NCI-H748 treated with DMSO at 0.1 percent for 48 hours (cell line): ENCODE results near the gene WDR1.

Experiments used
- DNase-seq: peaks from one replicate; lab custom pipeline; 2025; lab: John Stamatoyannopoulos, UW

Gene WDR1

GRCh38 chr4:10114147-10114546, 2.5 kb downstream of the WDR1 start:
- no peak for DNase-seq

GRCh38 chr4:10113362-10114047, 3.1 kb downstream of the WDR1 start:
- DNase-seq: no peak

GRCh38 chr4:10112658-10113284, 3.8 kb downstream of the WDR1 start:
- no peak for DNase-seq

DNA sequence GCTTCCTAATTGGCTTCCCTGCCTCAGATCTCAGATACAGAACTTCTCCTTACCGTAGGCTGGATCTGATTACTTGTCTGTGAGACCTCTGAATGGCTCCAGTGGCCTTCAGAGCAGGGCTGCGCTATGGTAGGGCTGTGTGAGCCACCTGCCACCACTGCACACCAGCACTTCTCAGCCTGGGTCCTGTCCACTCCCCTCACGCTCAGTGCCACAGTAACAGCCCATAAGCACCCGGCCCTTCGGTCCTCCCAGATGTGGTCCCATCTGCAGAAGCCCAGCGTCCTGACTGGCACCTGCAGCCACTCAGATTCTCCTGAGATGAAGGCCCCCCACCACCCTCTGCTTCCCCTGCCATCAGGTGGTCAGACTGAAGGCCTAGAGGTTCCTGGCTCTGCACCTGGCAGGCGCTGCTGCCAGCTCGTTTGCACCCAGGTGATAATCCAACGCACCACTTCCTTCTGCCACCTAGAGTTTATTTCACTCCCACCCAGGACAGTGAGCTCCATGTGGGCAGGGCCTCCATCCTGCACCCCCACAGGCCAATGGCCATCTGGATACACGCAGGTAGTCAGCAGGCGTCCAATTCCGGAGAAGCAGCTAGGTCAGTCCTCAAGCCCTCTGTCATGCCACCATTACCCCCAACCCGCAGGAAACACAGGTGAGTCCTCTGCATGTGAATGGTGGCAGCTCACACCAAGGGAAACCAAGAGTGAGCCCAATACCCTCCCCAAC, 5.4 kb downstream of the WDR1 start:
- no peak for DNase-seq

DNA sequence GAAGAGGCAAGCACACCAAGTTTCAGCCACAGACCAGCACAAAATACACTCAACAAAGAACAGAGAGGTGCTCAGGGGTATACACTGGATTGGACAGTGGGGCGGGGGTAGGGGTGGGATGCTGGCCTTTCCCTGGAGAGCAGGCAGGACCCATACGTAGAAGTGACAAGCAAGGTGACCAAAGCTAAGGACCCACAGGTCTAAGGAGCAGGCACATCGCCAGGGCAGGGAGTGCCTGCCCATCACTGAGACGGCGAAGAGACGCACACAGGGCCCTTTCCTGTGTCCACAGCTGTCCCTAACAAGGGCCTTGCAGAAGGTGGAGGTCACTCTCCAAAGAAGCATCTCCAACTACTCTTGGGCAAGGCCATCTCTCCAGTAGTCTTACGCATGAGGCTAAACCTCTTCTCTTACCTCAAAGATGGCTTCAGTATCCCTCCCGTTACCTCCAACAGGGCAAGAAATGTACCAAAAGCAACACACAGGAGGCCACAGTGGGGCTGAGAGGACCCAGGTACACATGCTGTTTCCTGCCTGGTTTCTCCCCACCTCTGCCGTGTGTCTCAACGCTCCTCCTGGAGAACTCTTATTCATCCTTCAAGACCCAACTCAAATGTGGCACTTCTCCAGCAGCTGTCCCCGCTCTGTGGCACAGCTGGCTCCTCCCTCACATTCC, 6.5 kb downstream of the WDR1 start:
- no peak for DNase-seq

GRCh38 chr4:10108818-10109783, 7.5 kb downstream of the WDR1 start:
- no peak for DNase-seq

DNA sequence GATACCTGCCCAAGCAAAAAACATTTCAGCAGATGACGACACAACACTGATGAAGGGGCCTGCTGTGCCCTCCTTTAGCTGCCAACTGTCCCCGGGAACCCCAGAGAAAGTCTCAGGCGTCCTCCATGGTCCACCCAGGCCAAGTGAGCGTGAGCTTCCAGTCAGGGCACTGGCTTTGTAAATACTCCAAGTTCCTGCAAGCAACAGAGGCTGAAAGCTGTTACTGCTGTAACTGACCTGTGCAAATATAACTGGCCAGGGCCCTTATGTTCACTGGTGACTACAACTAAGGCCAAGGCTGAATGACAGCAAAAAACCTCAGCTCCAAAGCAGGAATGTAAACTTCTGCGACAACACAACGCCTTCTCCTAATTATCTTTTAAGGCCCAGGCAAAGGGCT, 8.2 kb downstream of the WDR1 start:
- no peak for DNase-seq

DNA sequence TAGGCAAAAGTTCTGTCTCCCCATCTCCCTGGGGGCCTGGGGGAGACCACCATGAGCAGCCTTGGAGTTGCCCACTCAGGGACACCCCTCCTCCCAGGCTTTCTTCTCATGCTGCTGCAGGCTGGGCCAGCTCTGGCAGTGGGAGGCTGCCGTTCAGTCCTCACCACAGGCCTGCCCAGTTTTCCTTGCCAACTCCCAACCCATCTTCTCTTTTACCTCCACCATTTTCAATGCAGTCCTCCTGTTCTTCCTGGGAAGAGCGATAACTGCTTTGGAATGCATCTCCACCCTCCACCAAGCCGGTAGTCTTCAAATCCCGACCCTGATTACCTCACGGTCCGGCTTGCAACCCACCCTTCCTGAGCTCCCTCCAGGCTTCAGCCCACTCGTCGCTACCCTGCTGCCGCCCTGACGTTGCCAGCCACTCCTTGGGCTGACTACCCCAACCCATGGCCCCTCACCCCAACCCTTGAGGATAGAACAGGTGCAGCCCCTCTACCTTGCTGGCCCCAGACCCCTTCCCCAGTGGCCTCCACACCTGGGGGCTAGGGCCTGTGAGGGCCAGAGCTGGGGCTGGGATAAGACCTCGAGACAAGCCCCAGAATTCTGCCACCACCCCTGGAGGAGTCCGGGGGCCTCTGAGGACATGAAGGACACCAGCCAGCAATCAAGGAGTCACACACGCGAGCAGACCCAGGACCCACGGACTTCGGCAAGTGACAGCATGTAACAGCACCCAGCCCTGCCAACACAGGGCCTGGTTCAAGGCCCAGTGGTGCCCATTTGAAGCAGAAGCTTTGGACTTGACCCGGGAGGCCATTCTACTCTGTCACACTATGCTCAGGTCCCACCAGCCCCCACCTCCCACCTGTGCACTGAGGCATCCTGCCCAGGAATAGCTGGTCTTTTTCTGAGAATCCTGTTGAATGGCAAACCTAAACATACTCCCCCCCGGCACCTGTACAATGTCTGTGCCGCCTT, 9.2 kb downstream of the WDR1 start:
- DNase-seq: no peak

- DNase-seq: no peak
These were observed 10.1 kb downstream of the WDR1 start for GRCh38 chr4:10106421-10107039.

DNA sequence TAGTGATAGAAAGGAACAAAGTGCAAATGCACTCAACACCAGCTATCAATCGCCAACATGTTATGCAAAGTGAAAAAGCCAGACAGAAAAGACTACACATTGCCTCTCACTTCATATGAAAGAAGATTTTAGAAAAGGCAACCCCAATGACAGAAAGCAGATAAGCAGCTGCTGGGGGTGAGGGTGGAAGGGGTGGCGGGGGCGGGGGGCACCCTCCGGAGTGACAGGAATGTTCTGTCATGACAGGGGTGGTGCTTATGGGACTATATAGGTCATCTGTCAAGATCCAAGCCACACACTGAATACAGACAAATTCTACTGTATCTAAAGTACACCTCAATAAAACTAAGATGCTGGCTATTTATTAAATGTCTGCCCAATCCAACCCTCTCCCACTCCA, 10.7 kb downstream of the WDR1 start:
- no peak for DNase-seq

DNA sequence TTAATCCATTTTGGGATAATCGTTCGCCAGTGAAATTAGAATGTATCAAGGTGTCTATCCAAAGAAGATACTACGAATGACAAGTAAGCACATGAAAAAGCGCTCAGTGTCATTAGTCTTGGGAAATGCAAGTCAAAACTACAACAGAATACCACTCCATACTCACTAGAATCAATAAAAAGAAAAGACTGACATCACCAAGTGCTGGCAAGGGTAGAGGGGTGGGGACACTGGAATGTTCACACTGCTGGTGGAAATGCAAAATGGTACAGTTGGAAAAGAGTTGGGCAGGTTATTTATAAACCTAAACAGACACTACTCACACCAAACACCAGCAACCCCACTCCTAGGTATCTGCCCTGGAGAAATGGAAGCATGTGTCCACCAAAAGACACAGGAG, 11.2 kb downstream of the WDR1 start:
- DNase-seq: no peak

GRCh38 chr4:10104991-10105276, 11.7 kb downstream of the WDR1 start:
- no peak for DNase-seq

DNA sequence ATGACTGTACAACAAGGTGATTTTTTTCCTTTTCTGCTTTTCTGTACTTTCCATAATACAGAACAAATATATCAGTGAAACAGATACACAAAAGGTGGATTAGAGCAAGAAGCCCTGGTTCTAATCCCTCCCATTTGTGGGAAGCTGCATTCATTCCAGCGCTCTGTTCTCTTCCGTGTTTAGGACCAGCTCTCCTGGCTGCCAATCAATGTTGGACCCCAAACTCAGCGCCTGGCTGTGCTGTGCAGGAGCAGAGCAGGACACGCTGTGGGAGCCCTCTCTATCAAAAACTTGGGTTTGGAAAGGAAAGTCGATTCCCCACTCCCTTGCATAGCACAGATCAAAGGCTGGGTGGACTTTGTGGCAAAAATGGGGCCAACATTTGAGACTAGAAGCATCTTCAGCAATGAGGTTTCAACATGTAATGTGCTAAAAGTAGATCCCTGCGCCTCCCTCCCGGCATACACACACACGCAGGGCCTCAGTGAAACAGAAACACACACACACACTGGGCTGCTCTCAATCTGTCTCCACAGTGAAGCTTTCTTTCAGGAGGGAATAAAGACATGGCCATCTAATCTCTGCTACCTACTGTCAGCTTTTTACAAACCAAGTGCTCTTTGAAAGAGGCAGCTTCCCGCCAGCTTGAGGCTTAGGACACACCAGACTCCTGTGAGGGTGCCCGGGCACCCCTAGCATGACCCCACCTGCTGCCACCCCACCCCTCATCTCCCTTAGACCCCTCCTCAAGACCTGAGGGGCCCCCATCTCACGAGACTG, 12.2 kb downstream of the WDR1 start:
- no peak for DNase-seq

- no peak for DNase-seq
These were observed 13.9 kb downstream of the WDR1 start for GRCh38 chr4:10102474-10103332.

- no peak for DNase-seq
These were observed 14.7 kb downstream of the WDR1 start for GRCh38 chr4:10101671-10102473.

- DNase-seq: no peak
These were observed 15.8 kb downstream of the WDR1 start for GRCh38 chr4:10100734-10101216.
